GM10248 (cell line): Measurements from ENCODE around the gene TTI1.

ENCODE experiments used
- CTCF ChIA-PET: fragments of 300-600 bp; sonication (Branson Sonifier 250); formaldehyde crosslinking; extraction: SDS; loops from one replicate; lab custom pipeline; 2021; ENCODE audit warnings: antibody characterized with exemption; lab: Yijun Ruan, JAX
- POLR2A ChIA-PET: fragments of 350-650 bp; sonication (Branson Sonifier 250); formaldehyde crosslinking; extraction: SDS; loops from one replicate; lab custom pipeline; 2020; ENCODE audit warnings: antibody characterized with exemption; lab: Yijun Ruan, JAX
- DNase-seq: peaks from one replicate; pipeline ENCODE4 v3.0.0; 2012; ENCODE audit errors: extremely low spot score
- TF ChIP-seq, protein P1 (sequence below): IDR thresholded peaks from 2 replicates; pipeline ENCODE4 v1.5.1; 2012; ENCODE audit warnings: mild to moderate bottlenecking, low read depth; ENCODE audit errors: extremely low read depth, missing control alignments, control extremely low read depth

The TTI1 gene

DNA sequence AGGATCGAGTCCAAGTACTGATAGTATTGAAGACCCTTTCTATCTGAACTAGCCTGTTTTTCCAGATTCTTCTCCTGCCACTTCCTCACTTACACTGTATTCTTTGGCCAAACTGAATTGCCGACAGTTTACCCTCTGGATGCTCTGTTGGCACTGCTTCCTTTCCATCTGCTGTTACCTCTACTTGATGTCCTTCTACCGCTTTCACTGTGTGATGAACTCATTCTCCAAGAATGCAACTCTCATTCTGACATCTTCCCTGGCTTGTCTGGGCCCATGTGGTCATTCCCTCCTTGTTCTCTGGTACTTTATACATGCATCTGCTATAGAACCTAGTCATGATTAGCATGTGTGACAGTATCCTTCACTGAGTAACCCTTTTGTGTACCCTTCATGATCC lies 16.5 kb upstream of the TTI1 start:
- TF ChIP-seq, protein P1, sequence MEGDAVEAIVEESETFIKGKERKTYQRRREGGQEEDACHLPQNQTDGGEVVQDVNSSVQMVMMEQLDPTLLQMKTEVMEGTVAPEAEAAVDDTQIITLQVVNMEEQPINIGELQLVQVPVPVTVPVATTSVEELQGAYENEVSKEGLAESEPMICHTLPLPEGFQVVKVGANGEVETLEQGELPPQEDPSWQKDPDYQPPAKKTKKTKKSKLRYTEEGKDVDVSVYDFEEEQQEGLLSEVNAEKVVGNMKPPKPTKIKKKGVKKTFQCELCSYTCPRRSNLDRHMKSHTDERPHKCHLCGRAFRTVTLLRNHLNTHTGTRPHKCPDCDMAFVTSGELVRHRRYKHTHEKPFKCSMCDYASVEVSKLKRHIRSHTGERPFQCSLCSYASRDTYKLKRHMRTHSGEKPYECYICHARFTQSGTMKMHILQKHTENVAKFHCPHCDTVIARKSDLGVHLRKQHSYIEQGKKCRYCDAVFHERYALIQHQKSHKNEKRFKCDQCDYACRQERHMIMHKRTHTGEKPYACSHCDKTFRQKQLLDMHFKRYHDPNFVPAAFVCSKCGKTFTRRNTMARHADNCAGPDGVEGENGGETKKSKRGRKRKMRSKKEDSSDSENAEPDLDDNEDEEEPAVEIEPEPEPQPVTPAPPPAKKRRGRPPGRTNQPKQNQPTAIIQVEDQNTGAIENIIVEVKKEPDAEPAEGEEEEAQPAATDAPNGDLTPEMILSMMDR: no peak
- POLR2A ChIA-PET: no interaction called here
- CTCF ChIA-PET: interaction anchor here (1.4 to 20.3 kb wide), 5 partner anchors 7 to 170 kb away, joined by 4 to 302 read pairs (median 14); partner anchors contain the start of gene TGM2
- DNase-seq: no peak

DNA sequence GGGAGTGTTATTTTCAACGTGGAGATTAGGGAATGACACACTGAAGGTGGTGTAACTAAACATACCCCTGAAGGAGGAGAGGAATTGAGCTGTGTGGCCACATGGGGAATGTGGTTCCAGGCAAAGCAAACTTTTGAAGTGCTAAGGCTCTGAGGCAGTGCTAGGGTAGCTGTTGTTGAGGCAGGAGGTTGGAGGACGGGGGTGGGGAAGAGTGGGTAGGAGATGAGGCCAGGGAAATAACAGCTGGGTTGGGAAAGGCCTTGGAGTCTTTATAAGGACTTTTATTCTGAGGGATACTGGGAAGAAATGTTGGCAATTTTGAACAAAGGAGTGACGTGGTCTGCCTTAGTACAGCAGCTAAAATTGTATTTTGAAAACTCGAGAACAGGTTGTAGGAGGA lies 13.3 kb upstream of the TTI1 start:
- ChIA-PET CTCF (interaction anchor here (1.3 to 2.7 kb wide), 5 partner anchors 8 to 27 kb away, joined by 3 to 10 read pairs (median 5); partner anchors contain the start of genes RPRD1B and TTI1), POLR2A (interaction anchor here (1.5 kb wide), 1 partner anchor 13 kb away, joined by 5 read pairs; the partner anchor contains the start of genes RPRD1B and TTI1)
- no peak for DNase-seq
- TF ChIP-seq, protein P1: no peak

DNA sequence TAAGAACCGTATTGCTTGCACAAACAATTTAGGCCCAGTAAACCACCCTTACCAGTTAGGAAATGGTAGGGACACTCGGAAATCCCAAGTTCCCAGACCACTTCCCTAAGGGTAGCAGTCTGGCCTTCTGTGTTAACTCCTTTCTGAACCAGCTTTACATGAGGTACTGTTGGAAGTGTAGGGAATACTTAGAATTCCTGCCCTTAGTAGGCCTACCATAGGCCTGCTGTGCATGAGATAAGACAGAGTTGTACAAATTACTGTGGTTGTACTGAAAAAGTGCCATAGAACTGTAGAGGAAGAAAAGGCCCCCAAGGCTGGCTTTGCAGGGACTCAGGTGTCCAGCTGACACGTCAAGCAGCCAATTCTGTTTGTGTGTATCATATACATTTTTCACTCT lies 11.4 kb upstream of the TTI1 start:
- TF ChIP-seq, protein P1: no peak
- POLR2A ChIA-PET: interaction anchor here (3.5 kb wide), 1 partner anchor 11 kb away, joined by 11 read pairs; the partner anchor contains the start of genes RPRD1B and TTI1
- DNase-seq: no peak
- CTCF ChIA-PET: interaction anchor here (0.6 to 2.7 kb wide), 5 partner anchors 10 to 176 kb away, joined by 3 to 8 read pairs (median 4); partner anchors contain the start of genes RPRD1B and TTI1

DNA sequence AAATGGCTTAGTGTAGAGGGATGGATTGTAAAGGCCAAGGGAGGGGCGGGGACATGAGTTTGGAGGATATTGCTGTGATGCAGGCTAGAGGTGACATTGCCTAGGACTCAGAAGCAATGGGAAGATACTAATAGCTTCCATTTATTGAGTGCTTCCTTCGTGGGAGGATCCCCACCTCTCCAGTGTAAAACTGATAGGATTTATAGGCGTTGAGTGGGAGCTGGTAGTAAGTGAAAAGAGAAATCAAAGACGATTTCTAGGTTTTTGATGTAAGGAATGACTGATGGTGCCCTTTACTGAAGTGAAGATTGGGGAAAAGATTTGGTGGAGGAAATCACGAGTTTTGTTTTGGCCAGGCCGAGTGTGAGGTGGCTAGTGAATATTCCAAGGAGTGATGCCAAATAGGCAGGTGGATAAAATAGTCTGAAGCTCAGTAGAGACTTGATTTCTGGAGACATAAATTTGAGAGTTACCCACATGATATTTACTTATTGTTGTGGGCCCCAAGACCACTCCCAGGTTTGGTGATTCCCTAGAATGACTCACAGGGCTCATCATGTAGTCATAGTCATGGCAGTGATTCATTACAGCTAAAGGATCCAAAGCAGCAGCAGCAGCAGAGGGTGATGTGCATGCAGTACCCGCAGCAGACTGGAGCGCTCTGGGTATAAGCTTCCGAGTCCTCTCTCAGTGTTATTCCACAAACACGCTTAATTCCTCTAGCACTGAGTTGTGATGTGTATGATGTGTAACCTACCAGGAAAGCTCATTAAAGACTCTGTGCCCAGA lies 10.4 kb upstream of the TTI1 start:
- TF ChIP-seq, protein P1: no peak
- CTCF ChIA-PET: interaction anchor here (0.6 to 1.4 kb wide), 6 partner anchors 9 to 176 kb away, joined by 3 to 6 read pairs (median 3); no protein-coding TSS in a partner anchor
- POLR2A ChIA-PET: interaction anchor here (0.6 to 3.5 kb wide), 2 partner anchors 10 to 282 kb away, joined by 3 to 11 read pairs; partner anchors contain the start of genes RPRD1B and TTI1
- no peak for DNase-seq

- DNase-seq: no peak
- ChIA-PET POLR2A (interaction anchor here (0.6 kb wide), 1 partner anchor 9 kb away, joined by 4 read pairs; no protein-coding TSS in a partner anchor), CTCF (interaction anchor here (1.0 kb wide), 1 partner anchor 33 kb away, joined by 3 read pairs; no protein-coding TSS in a partner anchor)
- TF ChIP-seq, protein P1: no peak
Measured at GRCh38 chr20:38040276-38040675, 7.0 kb upstream of the TTI1 start.

- CTCF ChIA-PET: interaction anchor here (0.9 to 2.8 kb wide), 9 partner anchors 8 to 844 kb away, joined by 3 to 13 read pairs (median 5); partner anchors contain the start of gene TGM2
- TF ChIP-seq, protein P1: no peak
- POLR2A ChIA-PET: no interaction called here
- DNase-seq: no peak
Measured at GRCh38 chr20:38036366-38036765, 3.1 kb upstream of the TTI1 start.
